A549 (cell line): ENCODE measurements around the gene PPIG. TPM values are rescaled to one million over a fixed set of nuclear protein-coding genes. Genes with fewer than 3 reads are reported as not detected.

ENCODE experiments used
- ATAC-seq, 2 experiments: fragments of 200-7000 bp in 1 of 2; fragments of >200 bp in 1 of 2; cut with Nextera tagmentation in 1 of 2; cut with Tn5 transposase in 1 of 2; 3 replicates each; pipeline versions ENCODE4 v1.8.0 to v1.9.1; 2018 to 2020; ENCODE audit warnings: mild to moderate bottlenecking in 1 of 2, moderate library complexity in 1 of 2
- CTCF ChIA-PET: fragments of 300-600 bp; sonication (Branson Sonifier 250); formaldehyde crosslinking; extraction: SDS; loops from one replicate; lab custom pipeline; 2021; ENCODE audit warnings: antibody characterized with exemption, inconsistent platforms; lab: Yijun Ruan, JAX
- POLR2A ChIA-PET: fragments of 350-600 bp; formaldehyde crosslinking; extraction: SDS; loops from one replicate; lab custom pipeline; 2021; ENCODE audit warnings: antibody characterized with exemption, inconsistent platforms; lab: Yijun Ruan, JAX
- DNase-seq, 2 experiments: peaks; one replicate each; pipeline versions ENCODE4 v3.0.0 to v3.0.0-alpha.2; 2011 to 2016; ENCODE audit warnings: low read depth in 1 of 2, low spot score in 1 of 2
- FAIRE-seq: peaks from 2 replicates; lab custom pipeline; 2011; peaks lifted over from hg19 to GRCh38; lab: Jason Lieb, UNC
- H3K27ac ChIP-seq, 2 experiments: fragments of >200 bp; sonication (Bioruptor Twin); formaldehyde crosslinking; 3 replicates each; pipeline ENCODE4 v1.5.1; 2016 to 2017
- H3K4me1 ChIP-seq: fragments of >200 bp; sonication (Bioruptor Twin); formaldehyde crosslinking; 3 replicates; pipeline ENCODE4 v1.6.1; 2016
- H3K4me2 ChIP-seq: fragments of >200 bp; sonication (Bioruptor Twin); formaldehyde crosslinking; 3 replicates; pipeline ENCODE4 v1.6.1; 2016
- H3K4me3 ChIP-seq: fragments of >200 bp; sonication (Bioruptor Twin); formaldehyde crosslinking; 3 replicates; pipeline ENCODE4 v1.5.1; 2016
- H3K9me3 ChIP-seq: fragments of >200 bp; sonication (Bioruptor Twin); formaldehyde crosslinking; 3 replicates; pipeline ENCODE4 v1.6.1; 2016
- ATOH8 ChIP-seq: fragments of 250-450 bp; sonication (Bioruptor Pico); IDR thresholded peaks from 2 replicates; pipeline ENCODE4 v1.5.0; 2020; ENCODE audit warnings: low read depth, mild to moderate bottlenecking, moderate library complexity
- E2F6 ChIP-seq: IDR thresholded peaks from 2 replicates; pipeline ENCODE4 v1.6.1; 2012; ENCODE audit warnings: low read depth, borderline replicate concordance
- EHMT2 ChIP-seq: fragments of 200-600 bp; sonication (generic); IDR thresholded peaks from 2 replicates; pipeline ENCODE4 v1.6.1; 2016; ENCODE audit warnings: antibody characterized with exemption, low read depth, mild to moderate bottlenecking, moderate library complexity
- ELK1 ChIP-seq: fragments of 150-350 bp; IDR thresholded peaks from 2 replicates; pipeline ENCODE4 v1.6.1; 2014; ENCODE audit warnings: low read depth, mild to moderate bottlenecking, low read length
- FOSL2 ChIP-seq, 2 experiments: fragments of 450-650 bp in 1 of 2; fragments of >200 bp in 1 of 2; sonication (Bioruptor Twin) in 1 of 2; formaldehyde crosslinking; IDR thresholded peaks; 2 replicates each; pipeline versions ENCODE4 v1.5.0 to v1.6.1; 2016 to 2020; ENCODE audit warnings: mild to moderate bottlenecking in 1 of 2, moderate library complexity in 1 of 2
- HOXB13 ChIP-seq: fragments of 250-450 bp; sonication (Bioruptor Pico); IDR thresholded peaks from 2 replicates; pipeline ENCODE4 v1.5.0; 2020; ENCODE audit warnings: low read depth, mild to moderate bottlenecking, moderate library complexity
- JUN ChIP-seq, 2 experiments: fragments of >200 bp; sonication (Bioruptor Twin); formaldehyde crosslinking; IDR thresholded peaks; 2 replicates in 1 of 2; 3 replicates in 1 of 2; pipeline ENCODE4 v1.6.1; 2016 to 2017
- KDM1A ChIP-seq: fragments of 200-600 bp; sonication (generic); IDR thresholded peaks from 2 replicates; pipeline ENCODE4 v1.6.1; 2016; ENCODE audit warnings: low read depth, mild to moderate bottlenecking
- NFE2L2 ChIP-seq: fragments of 150-350 bp; conservative IDR thresholded peaks from 2 replicates; pipeline ENCODE4 v1.6.1; 2014; ENCODE audit warnings: low read length
- NR3C1 ChIP-seq: fragments of >200 bp; sonication (Bioruptor Twin); formaldehyde crosslinking; IDR thresholded peaks from 3 replicates; pipeline ENCODE4 v1.6.1; 2017
- PBX3 ChIP-seq: IDR thresholded peaks from 2 replicates; pipeline ENCODE4 v1.6.1; 2012
- POLR2AphosphoS2 ChIP-seq: conservative IDR thresholded peaks from 2 replicates; pipeline ENCODE4 v1.6.1; 2012; ENCODE audit warnings: low read length, improper control_type of control experiment, inconsistent platforms
- RAD21 ChIP-seq, 2 experiments: fragments of >200 bp in 1 of 2; sonication (Bioruptor Twin) in 1 of 2; formaldehyde crosslinking in 1 of 2; IDR thresholded peaks in 1 of 2; conservative IDR thresholded peaks in 1 of 2; 2 replicates in 1 of 2; 3 replicates in 1 of 2; pipeline ENCODE4 v1.6.1; 2012 to 2018; ENCODE audit warnings: inconsistent platforms in 1 of 2
- RCOR1 ChIP-seq: fragments of 150-350 bp; IDR thresholded peaks from 2 replicates; pipeline ENCODE4 v1.6.1; 2014; ENCODE audit warnings: antibody characterized with exemption, low read length, low read depth
- REST ChIP-seq: fragments of 200-600 bp; sonication (generic); IDR thresholded peaks from 2 replicates; pipeline ENCODE4 v1.6.1; 2016; ENCODE audit warnings: antibody characterized with exemption, mild to moderate bottlenecking, moderate library complexity
- SREBF2 ChIP-seq: fragments of 450-650 bp; IDR thresholded peaks from 2 replicates; pipeline ENCODE4 v1.6.1; 2014; ENCODE audit warnings: mild to moderate bottlenecking, moderate library complexity
- TFCP2L1 ChIP-seq: fragments of 250-450 bp; sonication (Bioruptor Pico); IDR thresholded peaks from 2 replicates; pipeline ENCODE4 v1.5.0; 2021; ENCODE audit warnings: mild to moderate bottlenecking
- TP53 ChIP-seq: fragments of 250-450 bp; sonication (Bioruptor Pico); IDR thresholded peaks from 2 replicates; pipeline ENCODE4 v1.5.0; 2021; ENCODE audit warnings: mild to moderate bottlenecking, moderate library complexity
- ZFP36 ChIP-seq: fragments of 450-650 bp; IDR thresholded peaks from 2 replicates; pipeline ENCODE4 v1.6.1; 2014; ENCODE audit warnings: borderline replicate concordance; ENCODE audit not compliant: partially characterized antibody
- ZNF302 ChIP-seq: fragments of 250-450 bp; sonication (Bioruptor Pico); IDR thresholded peaks from 2 replicates; pipeline ENCODE4 v1.9.0; 2021; ENCODE audit warnings: inconsistent platforms, mild to moderate bottlenecking, moderate library complexity
- WGBS: methylation state at CpG from one replicate; pipeline ENCODE4 v1.1.6; 2017; ENCODE audit errors: missing lambda C conversion rate; 5-methylcytosine and 5-hydroxymethylcytosine counted together
- polyA plus RNA-seq, 4 experiments: library from polyadenylated mRNA; depleted of rRNA in 3 of 4; stranded (reverse); fragments of >200 nt; fragmentation: RNase III in 1 of 4; extraction: RNeasy Plus Mini Kit Qiagen cat#74134 plus additional on column Dnase treatment in 1 of 4; gene quantifications; 2 replicates in 3 of 4; 3 replicates in 1 of 4; pipeline ENCODE4 v1.2.3, GENCODE V29; 2011 to 2017
- TF ChIP-seq, protein P1 (sequence below): fragments of 450-650 bp; IDR thresholded peaks from 2 replicates; pipeline ENCODE4 v1.6.1; 2014; ENCODE audit warnings: antibody characterized with exemption
- TF ChIP-seq, protein P2 (sequence below): fragments of >200 bp; sonication (Bioruptor Twin); formaldehyde crosslinking; IDR thresholded peaks from 3 replicates; pipeline ENCODE4 v1.6.1; 2016

PPIG gene
- polyA plus RNA-seq, 2 of the 4 experiments (the other 2 are of a cell fraction), result 60.5 to 70.8 TPM

DNA sequence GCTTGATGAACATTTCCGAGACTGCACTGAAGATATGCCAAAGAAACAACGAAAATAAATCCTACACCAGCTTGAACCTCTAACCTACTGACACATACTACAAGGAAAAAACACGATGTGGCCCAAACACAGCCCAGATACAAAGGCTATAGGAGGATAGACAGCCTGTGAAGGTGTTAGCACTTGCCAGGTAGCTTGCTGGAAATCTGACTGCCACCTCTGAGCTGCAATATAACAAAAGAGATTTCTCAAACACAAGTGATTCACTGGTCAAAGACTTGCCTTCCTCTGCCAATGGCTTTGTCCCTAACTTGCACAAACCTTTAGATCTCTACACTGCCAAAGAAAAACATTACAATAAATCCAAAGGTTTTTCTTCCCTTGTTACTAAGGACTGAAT, 89.0 kb downstream of the PPIG start:
- CTCF ChIA-PET, result no interaction called here
- FAIRE-seq, result no peak

DNA sequence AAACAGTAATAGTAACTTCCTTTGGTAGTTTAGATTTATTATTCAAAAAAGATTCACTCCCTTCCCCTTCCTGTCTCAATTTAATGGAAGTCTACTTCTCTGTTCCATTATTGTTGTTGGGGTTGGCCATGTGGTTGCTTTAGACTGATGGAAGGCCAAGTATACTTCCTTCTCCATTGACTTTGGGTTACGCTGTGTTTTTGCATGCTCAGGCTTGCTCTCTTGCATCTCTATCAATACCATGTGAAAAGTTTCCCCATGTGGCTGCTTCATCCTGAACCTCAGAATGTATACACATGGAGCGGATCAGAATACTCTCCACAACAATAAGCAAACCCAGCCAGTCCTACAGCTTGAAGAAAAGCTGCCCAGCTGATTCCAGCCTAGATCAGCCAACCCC, 89.8 kb downstream of the PPIG start:
- WGBS, result 89% methylated on average over 2 of the region's 2 CpGs
- ChIA-PET POLR2A (no interaction called here), CTCF (interaction anchor here (0.7 to 1.2 kb wide), 2 partner anchors 12 to 18 kb away, joined by 3 read pairs; no protein-coding TSS in a partner anchor)
- DNase-seq (no peak), ATAC-seq (no peak), FAIRE-seq (no peak)
- Histone ChIP-seq H3K27ac (no peak overlapping the region), H3K9me3 (no peaks in the 10 kb centered on the region), H3K4me2 (no peak overlapping the region), H3K4me3 (no peak overlapping the region), H3K4me1 (no peaks in the 10 kb centered on the region)
- no peak for TF ChIP-seq KDM1A
- TF ChIP-seq, protein P1, sequence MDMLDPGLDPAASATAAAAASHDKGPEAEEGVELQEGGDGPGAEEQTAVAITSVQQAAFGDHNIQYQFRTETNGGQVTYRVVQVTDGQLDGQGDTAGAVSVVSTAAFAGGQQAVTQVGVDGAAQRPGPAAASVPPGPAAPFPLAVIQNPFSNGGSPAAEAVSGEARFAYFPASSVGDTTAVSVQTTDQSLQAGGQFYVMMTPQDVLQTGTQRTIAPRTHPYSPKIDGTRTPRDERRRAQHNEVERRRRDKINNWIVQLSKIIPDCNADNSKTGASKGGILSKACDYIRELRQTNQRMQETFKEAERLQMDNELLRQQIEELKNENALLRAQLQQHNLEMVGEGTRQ, result no peak
- TF ChIP-seq RCOR1, result no peak
- TF ChIP-seq ATOH8 (CRISPR knock-in tag), result no peak
- no peak for TF ChIP-seq RAD21 (conservative IDR thresholded peaks at IDR 0.05 in 1 of 2, IDR thresholded peaks at IDR 0.05 in 1 of 2)
- no peak for TF ChIP-seq NFE2L2
- no peak for TF ChIP-seq ZNF302
- TF ChIP-seq FOSL2 (IDR thresholded peaks at IDR 0.05), result no peak
- no peak for TF ChIP-seq FOSL2 (CRISPR knock-in tag; IDR thresholded peaks at IDR 0.05)
- no peak for TF ChIP-seq SREBF2
- TF ChIP-seq ELK1, result no peak
- TF ChIP-seq TFCP2L1 (CRISPR knock-in tag), result no peak

More for the DNA sequence above, 89.0 kb downstream of the PPIG start:
- POLR2A ChIA-PET, result no interaction called here
- Histone ChIP-seq H3K27ac (no peak overlapping the region), H3K4me2 (no peak overlapping the region), H3K4me1 (no peaks in the 10 kb centered on the region), H3K9me3 (no peaks in the 10 kb centered on the region), H3K4me3 (no peak overlapping the region)
- no peak for TF ChIP-seq E2F6
- no peak for TF ChIP-seq POLR2AphosphoS2
- TF ChIP-seq TP53 (CRISPR knock-in tag), result no peak
- TF ChIP-seq PBX3, result no peak
- no peak for TF ChIP-seq JUN (IDR thresholded peaks at IDR 0.05)
- no peak for TF ChIP-seq EHMT2
- no peak for TF ChIP-seq FOSL2 (IDR thresholded peaks at IDR 0.05)
- no peak for TF ChIP-seq FOSL2 (CRISPR knock-in tag; IDR thresholded peaks at IDR 0.05)
- no peak for TF ChIP-seq SREBF2
- TF ChIP-seq, protein P2, sequence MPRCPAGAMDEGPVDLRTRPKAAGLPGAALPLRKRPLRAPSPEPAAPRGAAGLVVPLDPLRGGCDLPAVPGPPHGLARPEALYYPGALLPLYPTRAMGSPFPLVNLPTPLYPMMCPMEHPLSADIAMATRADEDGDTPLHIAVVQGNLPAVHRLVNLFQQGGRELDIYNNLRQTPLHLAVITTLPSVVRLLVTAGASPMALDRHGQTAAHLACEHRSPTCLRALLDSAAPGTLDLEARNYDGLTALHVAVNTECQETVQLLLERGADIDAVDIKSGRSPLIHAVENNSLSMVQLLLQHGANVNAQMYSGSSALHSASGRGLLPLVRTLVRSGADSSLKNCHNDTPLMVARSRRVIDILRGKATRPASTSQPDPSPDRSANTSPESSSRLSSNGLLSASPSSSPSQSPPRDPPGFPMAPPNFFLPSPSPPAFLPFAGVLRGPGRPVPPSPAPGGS, result no peak
- TF ChIP-seq HOXB13 (CRISPR knock-in tag), result no peak
- no peak for TF ChIP-seq REST
- no peak for TF ChIP-seq ZNF302
- no peak for TF ChIP-seq NR3C1
- no peak for TF ChIP-seq ZFP36
- DNase-seq (no peak), ATAC-seq (no peak)
- 33% methylated on average over 3 of the region's 3 CpGs for WGBS
